Measurements from ENCODE around the gene DHRS12. TPM values are rescaled to one million over a fixed set of nuclear protein-coding genes. Genes with fewer than 3 reads are reported as not detected.

The DHRS12 gene
- total RNA-seq, 4 donors from 2014 or later: 3.5 to 25.8 (median 10.8) TPM

DNA sequence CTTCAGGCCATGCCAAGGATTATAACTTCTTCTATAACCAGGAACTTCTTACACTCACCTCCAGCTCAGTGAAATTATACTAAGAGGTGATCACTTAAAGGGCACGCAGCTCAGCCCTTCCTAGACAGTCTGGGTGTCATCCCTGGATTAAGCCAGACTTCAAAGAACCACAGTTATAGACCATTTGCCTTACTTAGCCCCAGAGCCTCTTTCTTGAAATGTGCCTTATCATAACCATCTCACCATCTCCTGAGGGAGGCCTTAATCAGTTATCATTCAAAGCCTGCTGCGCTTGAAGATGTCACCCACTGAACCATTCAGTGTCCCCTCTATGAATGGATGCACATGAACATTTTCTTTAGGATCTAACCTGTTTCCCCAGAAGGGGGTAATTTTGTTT is 10.1 kb upstream of the DHRS12 start:
- Histone ChIP-seq H3K36me3 (no peaks in the 10 kb centered on the region), H3K4me3 (no peak overlapping the region), H3K27me3 (no peaks in the 10 kb centered on the region), H3K27ac (no peak overlapping the region), H3K4me1 (peaks cover 27% of the 10 kb centered on the region), H3K9me3 (no peaks in the 10 kb centered on the region)
- TF ChIP-seq EP300 (IDR thresholded peaks at IDR 0.05): no peak
- TF ChIP-seq, protein P1, sequence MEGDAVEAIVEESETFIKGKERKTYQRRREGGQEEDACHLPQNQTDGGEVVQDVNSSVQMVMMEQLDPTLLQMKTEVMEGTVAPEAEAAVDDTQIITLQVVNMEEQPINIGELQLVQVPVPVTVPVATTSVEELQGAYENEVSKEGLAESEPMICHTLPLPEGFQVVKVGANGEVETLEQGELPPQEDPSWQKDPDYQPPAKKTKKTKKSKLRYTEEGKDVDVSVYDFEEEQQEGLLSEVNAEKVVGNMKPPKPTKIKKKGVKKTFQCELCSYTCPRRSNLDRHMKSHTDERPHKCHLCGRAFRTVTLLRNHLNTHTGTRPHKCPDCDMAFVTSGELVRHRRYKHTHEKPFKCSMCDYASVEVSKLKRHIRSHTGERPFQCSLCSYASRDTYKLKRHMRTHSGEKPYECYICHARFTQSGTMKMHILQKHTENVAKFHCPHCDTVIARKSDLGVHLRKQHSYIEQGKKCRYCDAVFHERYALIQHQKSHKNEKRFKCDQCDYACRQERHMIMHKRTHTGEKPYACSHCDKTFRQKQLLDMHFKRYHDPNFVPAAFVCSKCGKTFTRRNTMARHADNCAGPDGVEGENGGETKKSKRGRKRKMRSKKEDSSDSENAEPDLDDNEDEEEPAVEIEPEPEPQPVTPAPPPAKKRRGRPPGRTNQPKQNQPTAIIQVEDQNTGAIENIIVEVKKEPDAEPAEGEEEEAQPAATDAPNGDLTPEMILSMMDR (IDR thresholded peaks at IDR 0.05): no peak
- no peak for TF ChIP-seq POLR2AphosphoS5 (IDR thresholded peaks at IDR 0.05)
- TF ChIP-seq POLR2A (IDR thresholded peaks at IDR 0.05): no peak
- WGBS: 96% methylated on average over 2 of the region's 2 CpGs
- DNase-seq (ENCODE audit: low spot score in 2 of 2): no peak

DNA sequence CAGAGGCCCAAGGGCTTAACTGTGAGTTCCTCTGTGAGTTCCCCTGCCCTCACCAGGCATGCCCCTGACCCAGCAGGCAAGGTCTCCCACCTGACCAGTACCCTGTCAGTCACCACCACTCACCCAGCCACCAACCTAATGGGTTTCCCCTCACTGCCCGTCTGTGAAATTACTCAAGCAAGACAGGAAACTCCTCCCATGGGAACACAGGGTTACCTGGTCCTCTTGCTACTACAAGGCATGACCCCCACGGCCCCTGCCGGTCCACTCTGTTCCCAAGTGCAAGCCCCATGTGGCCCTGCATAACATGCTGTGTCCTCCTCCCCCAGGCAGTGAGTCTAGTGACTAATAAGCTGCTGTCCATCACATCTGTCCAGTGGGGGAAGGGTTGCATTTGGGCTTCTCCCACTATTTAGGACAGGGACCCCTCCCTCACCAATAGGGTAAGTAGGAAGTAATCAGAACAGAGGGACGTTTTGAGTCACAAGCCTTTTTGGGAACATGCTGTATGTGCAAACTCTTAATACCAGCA is 8.0 kb upstream of the DHRS12 start:
- TF ChIP-seq POLR2A (IDR thresholded peaks at IDR 0.05) (no peak), POLR2AphosphoS5 (IDR thresholded peaks at IDR 0.05) (no peak), EP300 (IDR thresholded peaks at IDR 0.05) (no peak)
- TF ChIP-seq, protein P1 (IDR thresholded peaks at IDR 0.05): no peak
- DNase-seq (ENCODE audit: low spot score in 2 of 2): no peak
- no peak overlapping the region for H3K4me3 ChIP-seq
- H3K27me3 ChIP-seq: no peaks in the 10 kb centered on the region
- no peaks in the 10 kb centered on the region for H3K9me3 ChIP-seq
- H3K4me1 ChIP-seq: peaks cover 23% of the 10 kb centered on the region
- H3K36me3 ChIP-seq: no peaks in the 10 kb centered on the region
- H3K27ac ChIP-seq: no peak overlapping the region
- 69% methylated on average over 2 of the region's 4 CpGs for WGBS

DNA sequence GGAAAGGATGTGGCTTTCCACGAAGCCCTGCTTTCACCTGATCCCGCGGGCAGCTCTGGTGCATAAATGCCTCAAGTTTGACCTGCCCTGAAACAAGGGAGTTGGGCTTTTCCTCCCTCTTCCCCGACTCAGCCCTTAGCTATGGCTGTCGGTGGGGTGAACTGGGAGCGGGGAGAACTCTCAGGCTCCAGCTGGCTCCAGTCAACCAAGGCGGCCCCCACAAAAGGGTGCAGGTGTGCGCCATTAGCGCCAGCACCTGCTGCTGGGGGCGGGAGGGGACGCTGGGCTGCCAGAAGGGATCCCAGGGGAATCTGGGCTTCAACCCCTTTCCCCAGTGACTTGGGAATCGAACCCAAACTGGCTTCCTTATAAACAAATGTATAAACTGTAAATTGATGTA is 7.1 kb upstream of the DHRS12 start:
- peaks cover 21% of the 10 kb centered on the region for H3K4me1 ChIP-seq
- H3K9me3 ChIP-seq: no peaks in the 10 kb centered on the region
- no peak overlapping the region for H3K4me3 ChIP-seq
- H3K36me3 ChIP-seq: no peaks in the 10 kb centered on the region
- TF ChIP-seq, protein P1 (IDR thresholded peaks at IDR 0.05): no peak
- TF ChIP-seq POLR2AphosphoS5 (IDR thresholded peaks at IDR 0.05) (no peak), EP300 (IDR thresholded peaks at IDR 0.05) (no peak), POLR2A (IDR thresholded peaks at IDR 0.05) (no peak)
- H3K27me3 ChIP-seq: no peaks in the 10 kb centered on the region
- DNase-seq (ENCODE audit: low spot score in 2 of 2): no peak
- no peak overlapping the region for H3K27ac ChIP-seq
- WGBS: 83% methylated on average over 12 of the region's 12 CpGs

DNA sequence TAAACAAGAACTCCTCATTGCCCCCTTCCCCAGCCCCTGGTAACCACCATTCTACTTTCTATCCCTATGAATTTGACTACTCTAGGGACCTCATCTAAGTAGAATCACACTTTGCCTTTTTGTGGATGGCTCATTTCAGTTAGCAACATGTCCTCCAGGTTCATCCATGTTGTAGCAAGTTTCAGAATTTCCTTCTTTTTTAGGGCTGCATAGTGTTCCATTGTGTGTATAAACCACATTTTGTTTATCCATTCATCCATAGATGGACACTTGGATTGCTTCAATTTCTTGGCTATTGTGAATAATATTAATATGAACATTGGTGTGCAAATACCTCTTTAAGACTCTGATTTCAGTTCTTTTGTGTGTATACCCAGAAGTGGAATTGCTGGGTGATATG is 4.8 kb upstream of the DHRS12 start:
- no peaks in the 10 kb centered on the region for H3K9me3 ChIP-seq
- no peaks in the 10 kb centered on the region for H3K36me3 ChIP-seq
- H3K4me3 ChIP-seq: no peak overlapping the region
- TF ChIP-seq POLR2A (IDR thresholded peaks at IDR 0.05): no peak
- TF ChIP-seq, protein P1 (IDR thresholded peaks at IDR 0.05): no peak
- no peaks in the 10 kb centered on the region for H3K27me3 ChIP-seq
- no peak overlapping the region for H3K27ac ChIP-seq
- peaks cover 26% of the 10 kb centered on the region for H3K4me1 ChIP-seq
- DNase-seq (ENCODE audit: low spot score in 2 of 2): no peak

DNA sequence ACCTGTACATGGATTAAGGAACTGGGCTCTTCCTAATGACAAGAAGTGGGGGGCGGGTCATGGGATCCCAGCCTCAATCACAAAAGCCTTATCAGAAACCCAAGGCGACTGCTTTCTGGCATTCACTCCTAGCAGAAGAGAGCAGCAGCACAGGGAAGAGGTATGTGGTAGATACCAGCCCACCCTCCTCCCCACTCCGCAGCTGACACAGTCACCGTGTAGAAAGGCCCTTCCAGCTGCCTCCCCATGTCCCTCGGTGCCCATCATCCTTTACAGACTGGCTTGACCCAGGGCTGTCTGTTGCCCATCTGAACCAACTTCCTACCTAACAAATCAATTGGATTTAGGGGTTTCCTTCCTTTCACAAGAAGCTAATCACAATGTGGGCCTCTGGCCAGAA is 3.1 kb upstream of the DHRS12 start:
- no peak for TF ChIP-seq EP300 (IDR thresholded peaks at IDR 0.05)
- no peak for TF ChIP-seq POLR2AphosphoS5 (IDR thresholded peaks at IDR 0.05)
- Histone ChIP-seq H3K4me1 (peaks cover 39% of the 10 kb centered on the region), H3K27ac (no peak overlapping the region), H3K27me3 (no peaks in the 10 kb centered on the region), H3K36me3 (no peaks in the 10 kb centered on the region), H3K4me3 (no peak overlapping the region), H3K9me3 (no peaks in the 10 kb centered on the region)
- DNase-seq (ENCODE audit: low spot score in 2 of 2): no peak
- WGBS: 82% methylated on average over 5 of the region's 5 CpGs

DNA sequence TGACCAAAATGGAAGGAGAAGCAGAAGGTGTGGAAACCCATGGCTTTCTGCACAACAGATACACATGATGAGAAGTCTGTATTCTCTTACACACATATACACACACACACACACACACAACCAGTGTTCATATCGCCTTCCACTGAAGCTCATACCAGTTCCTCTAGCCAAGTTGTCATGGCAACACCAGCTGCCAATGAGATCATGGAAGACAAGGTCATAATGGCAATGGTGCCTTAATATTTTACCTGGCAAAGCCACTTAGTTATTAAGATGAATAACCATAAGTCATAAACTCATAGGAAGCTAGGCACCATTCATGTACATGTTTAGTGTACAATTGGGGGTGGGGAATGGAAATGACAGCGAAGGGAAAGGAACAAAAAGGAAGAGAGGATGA is 2.6 kb upstream of the DHRS12 start:
- DNase-seq (ENCODE audit: low spot score in 2 of 2): no peak
- Histone ChIP-seq H3K36me3 (no peaks in the 10 kb centered on the region), H3K27me3 (no peaks in the 10 kb centered on the region), H3K4me1 (peaks cover 44% of the 10 kb centered on the region), H3K9me3 (no peaks in the 10 kb centered on the region), H3K27ac (no peak overlapping the region), H3K4me3 (no peak overlapping the region)
- WGBS: 53% methylated on average over 2 of the region's 2 CpGs
- TF ChIP-seq POLR2AphosphoS5 (IDR thresholded peaks at IDR 0.05): no peak
- no peak for TF ChIP-seq POLR2A (IDR thresholded peaks at IDR 0.05)
- TF ChIP-seq EP300 (IDR thresholded peaks at IDR 0.05): no peak
- TF ChIP-seq, protein P1 (IDR thresholded peaks at IDR 0.05): no peak

All from suprapubic skin (tissue), 4 donors.